Natural killer cell (primary cell): Measurements from ENCODE around the gene MAMDC4. TPM values are rescaled to one million over a fixed set of nuclear protein-coding genes. Genes with fewer than 3 reads are reported as not detected.
"Not testable (repeated sequence)": the region's sequence is repeated elsewhere in the genome, so short reads cannot be mapped to it uniquely, and the experiment has no call there.

Source experiments
- ATAC-seq, 3 donors: fragments of 150-1000 bp in 2 of 3; fragments of 200-7000 bp in 1 of 3; cut with Tn5 transposase; 1 replicate in 1 of 3; 2 replicates in 2 of 3; pipeline ENCODE4 v1.10.0; 2021; ENCODE audit warnings: mild to moderate bottlenecking in 2 of 3, moderate library complexity in 2 of 3
- DNase-seq, 2 donors: peaks; one replicate each; pipeline versions ENCODE4 v3.0.0 to v3.0.0-alpha.2; 2013 to 2021; ENCODE audit warnings: mixed read lengths in 1 of 2
- H3K27ac ChIP-seq: one replicate; pipeline ENCODE4 v1.5.1; 2013; ENCODE audit warnings: mild to moderate bottlenecking, low read length
- H3K27me3 ChIP-seq: one replicate; pipeline ENCODE4 v1.6.1; 2013; ENCODE audit warnings: low read length; ENCODE audit not compliant: control insufficient read depth, insufficient read depth
- H3K36me3 ChIP-seq: one replicate; pipeline ENCODE4 v1.6.1; 2013; ENCODE audit warnings: low read length; ENCODE audit not compliant: control insufficient read depth, insufficient read depth
- H3K4me1 ChIP-seq: one replicate; pipeline ENCODE4 v1.6.1; 2013; ENCODE audit warnings: low read length; ENCODE audit not compliant: control insufficient read depth, insufficient read depth
- H3K4me3 ChIP-seq: one replicate; pipeline ENCODE4 v1.5.1; 2013; ENCODE audit warnings: low read length
- H3K9me3 ChIP-seq: one replicate; pipeline ENCODE4 v1.6.1; 2013; ENCODE audit warnings: low read length; ENCODE audit not compliant: control insufficient read depth, insufficient read depth
- H3K27ac Mint-ChIP-seq, 2 donors: one replicate each; pipeline ENCODE4 v1.8.0; 2022; ENCODE audit warnings: mild to moderate bottlenecking in 2 of 2, mixed read lengths in 2 of 2, moderate library complexity in 1 of 2
- H3K27me3 Mint-ChIP-seq, 2 donors: one replicate each; pipeline ENCODE4 v1.8.0; 2022; ENCODE audit warnings: low read depth in 2 of 2, mixed read lengths in 2 of 2
- H3K36me3 Mint-ChIP-seq: one replicate; pipeline ENCODE4 v1.8.0; 2022; ENCODE audit warnings: mixed read lengths
- H3K4me1 Mint-ChIP-seq, 2 donors: one replicate each; pipeline ENCODE4 v1.8.0; 2022; ENCODE audit warnings: mixed read lengths in 2 of 2
- H3K4me3 Mint-ChIP-seq: one replicate; pipeline ENCODE4 v1.8.0; 2022; ENCODE audit warnings: mild to moderate bottlenecking, moderate library complexity, mixed read lengths
- H3K9me3 Mint-ChIP-seq, 2 donors: one replicate each; pipeline ENCODE4 v1.8.0; 2022; ENCODE audit warnings: mixed read lengths in 2 of 2
- CTCF ChIP-seq: fragments of 200-600 bp; IDR thresholded peaks from one replicate; pipeline ENCODE4 v1.8.0; 2022; ENCODE audit warnings: antibody characterized with exemption
- WGBS: methylation state at CpG from one replicate; pipeline ENCODE4 v1.1.7; 2013; ENCODE audit warnings: missing lambda C conversion rate; ENCODE audit not compliant: insufficient coverage; 5-methylcytosine and 5-hydroxymethylcytosine counted together
- intact Hi-C: fragments of 100-400 bp; cut with micrococcal nuclease; formaldehyde crosslinking; loops from one replicate; pipeline ENCODE4 v1.14.2; 2022
- total RNA-seq, 4 donors: library from RNA; stranded (reverse); fragments of 120-200 nt in 1 of 4; gene quantifications; one replicate each; pipeline versions ENCODE4 v1.2.3 to v1.2.4, GENCODE V29; 2013 to 2022

MAMDC4 gene
- 1 to 10 TPM; 4.6 to 6.5 (median 5.8) TPM for total RNA-seq
- 3.1 TPM for total RNA-seq (2013)

GRCh38 chr9:136851941-136852663 is at the start of gene MAMDC4:
Gene MAMDC4 (plus strand): TSS chr9:136852346. CDS start chr9:136852417, 71 bp downstream.
- intact Hi-C loops: no loop called here
- DNase-seq (no peak), ATAC-seq (no peak)
- Histone ChIP-seq H3K9me3 (no peaks in the 10 kb centered on the region), H3K36me3 (peaks cover 3% of the 10 kb centered on the region), H3K4me1 (peaks cover 34% of the 10 kb centered on the region), H3K27ac (no peak within 1 kb of the TSS), H3K4me3 (no peak within 1 kb of the TSS), H3K27me3 (no peaks in the 10 kb centered on the region)
- Mint-ChIP-seq H3K36me3 (no peaks in the 10 kb centered on the region), H3K4me1 (peaks cover 8 to 21% of the 10 kb centered on the region in 2 donors), H3K9me3 (no peaks in the 10 kb centered on the region), H3K4me3 (peak within 1 kb of the TSS; percentile 55), H3K27ac (peak within 1 kb of the TSS in 1 of 2 donors; percentile 88), H3K27me3 (no peaks in the 10 kb centered on the region)
- no peak for TF ChIP-seq CTCF
- 92% methylated on average over 23 of the region's 23 CpGs for WGBS

GRCh38 chr9:136803009-136803550 is 49.1 kb upstream of the MAMDC4 start:
- H3K4me3 Mint-ChIP-seq, H3K36me3 ChIP-seq, intact Hi-C loops, H3K27me3 Mint-ChIP-seq, H3K27ac ChIP-seq, H3K4me3 ChIP-seq, DNase-seq, H3K9me3 ChIP-seq, H3K36me3 Mint-ChIP-seq, ATAC-seq, H3K9me3 Mint-ChIP-seq, H3K27ac Mint-ChIP-seq: not testable (repeated sequence)
- Histone ChIP-seq H3K4me1 (peaks cover 43% of the 10 kb centered on the region), H3K27me3 (peaks cover 16% of the 10 kb centered on the region)
- 96% methylated on average over 7 of the region's 9 CpGs for WGBS
- H3K4me1 Mint-ChIP-seq: peaks cover 16 to 41% of the 10 kb centered on the region in 2 donors

GRCh38 chr9:136803551-136804508 is 48.3 kb upstream of the MAMDC4 start:
- H3K27ac Mint-ChIP-seq: peak overlapping the region in 1 of 2 donors; percentile 20
- intact Hi-C loops: no loop called here
- WGBS: 98% methylated on average over 22 of the region's 22 CpGs

More at GRCh38 chr9:136803551-136804508, 48.3 kb upstream of the MAMDC4 start:
- H3K36me3 ChIP-seq: peaks cover 2% of the 10 kb centered on the region
- ATAC-seq (no peak), DNase-seq (no peak)
- no peaks in the 10 kb centered on the region for H3K9me3 ChIP-seq
- H3K36me3 Mint-ChIP-seq: no peaks in the 10 kb centered on the region
- no peak for TF ChIP-seq CTCF
- no peak overlapping the region for H3K27ac ChIP-seq
- H3K4me3 Mint-ChIP-seq: peak overlapping the region; percentile 21
- peaks cover 44% of the 10 kb centered on the region for H3K4me1 ChIP-seq
- peaks cover 0 to 9% of the 10 kb centered on the region in 2 donors for H3K27me3 Mint-ChIP-seq
- peaks cover 19 to 44% of the 10 kb centered on the region in 2 donors for H3K4me1 Mint-ChIP-seq
- no peak overlapping the region for H3K4me3 ChIP-seq
- H3K9me3 Mint-ChIP-seq: no peaks in the 10 kb centered on the region
- peaks cover 13% of the 10 kb centered on the region for H3K27me3 ChIP-seq
